Measurements from ENCODE around the gene KRT84.
A peak's percentile ranks its signal among the peaks of the same experiment; 100 is the strongest.
"Not testable (repeated sequence)": the region's sequence is repeated elsewhere in the genome, so short reads cannot be mapped to it uniquely, and the experiment has no call there.

The KRT84 gene

GRCh38 chr12:52411815-52412214 is 26.4 kb upstream of the KRT84 start:
- DNase-seq, result no peak

- DNase-seq, result not testable (repeated sequence)
Observed at GRCh38 chr12:52410589-52411248, 25.3 kb upstream of the KRT84 start.

- DNase-seq, result no peak
Observed at GRCh38 chr12:52407918-52408317, 22.5 kb upstream of the KRT84 start.

GRCh38 chr12:52405922-52406385 is 20.5 kb upstream of the KRT84 start, which contains the start of gene KRT82:
TSS of gene KRT82 (minus strand) at chr12:52406335. CDS start at chr12:52406277, 58 bp downstream.
- DNase-seq, result no peak

GRCh38 chr12:52404951-52405350 is 19.5 kb upstream of the KRT84 start:
- no peak for DNase-seq

GRCh38 chr12:52403561-52403960 is 18.1 kb upstream of the KRT84 start:
- DNase-seq, result no peak

GRCh38 chr12:52402873-52403540 is 17.6 kb upstream of the KRT84 start:
- no peak for DNase-seq

- DNase-seq, result no peak
Observed at GRCh38 chr12:52402377-52402776, 16.9 kb upstream of the KRT84 start.

GRCh38 chr12:52401926-52402325 is 16.5 kb upstream of the KRT84 start:
- DNase-seq, result no peak

GRCh38 chr12:52401526-52401925 is 16.1 kb upstream of the KRT84 start:
- DNase-seq, result no peak

GRCh38 chr12:52400906-52401305 is 15.5 kb upstream of the KRT84 start:
- no peak for DNase-seq

GRCh38 chr12:52399756-52400155 is 14.3 kb upstream of the KRT84 start:
- no peak for DNase-seq

GRCh38 chr12:52398176-52398575 is 12.7 kb upstream of the KRT84 start:
- no peak for DNase-seq

- no peak for DNase-seq
Observed at GRCh38 chr12:52396656-52397055, 11.2 kb upstream of the KRT84 start.

GRCh38 chr12:52395761-52396434 is 10.4 kb upstream of the KRT84 start:
- no peak for DNase-seq

- no peak for DNase-seq
Observed at GRCh38 chr12:52394836-52395405, 9.5 kb upstream of the KRT84 start.

- no peak for DNase-seq
Observed at GRCh38 chr12:52392465-52393007, 7.1 kb upstream of the KRT84 start.

- peak in 10 of 14 donors; percentile 7 to 77 (median 32) for DNase-seq
Observed at GRCh38 chr12:52391618-52392002, 6.2 kb upstream of the KRT84 start.

- DNase-seq, result peak in 1 of 14 donors; percentile 21
Observed at GRCh38 chr12:52390739-52391617, 5.5 kb upstream of the KRT84 start.

GRCh38 chr12:52389313-52390207 is 4.1 kb upstream of the KRT84 start:
- DNase-seq, result no peak

GRCh38 chr12:52387859-52388258 is 2.4 kb upstream of the KRT84 start:
- no peak for DNase-seq
